CD4-positive, alpha-beta T cell (primary cell): ENCODE results near the gene GDAP1L1. TPM values are rescaled to one million over a fixed set of nuclear protein-coding genes. Genes with fewer than 3 reads are reported as not detected.

Source experiments
- ATAC-seq: fragments of 200-7000 bp; cut with Tn5 transposase; one replicate; pipeline ENCODE4 v1.10.0; 2022; ENCODE audit warnings: mild to moderate bottlenecking; ENCODE audit not compliant: poor library complexity
- CTCF ChIA-PET: fragments of 350-600 bp; sonication (Branson Sonifier 250); formaldehyde crosslinking; loops from one replicate; lab custom pipeline; 2021; ENCODE audit warnings: antibody characterized with exemption, inconsistent platforms; lab: Charles Lee
- POLR2A ChIA-PET: fragments of 350-600 bp; sonication (Branson Sonifier 250); formaldehyde crosslinking; loops from one replicate; lab custom pipeline; 2021; ENCODE audit warnings: antibody characterized with exemption, inconsistent platforms; lab: Charles Lee
- DNase-seq, 14 experiments: peaks; one replicate each; pipeline ENCODE4 v3.0.0-alpha.2; 2013 to 2020; ENCODE audit warnings: mixed read lengths in 2 of 14
- H3K27ac ChIP-seq, 2 donors: one replicate each; pipeline versions ENCODE4 v1.5.1 to v1.7.0; 2013; ENCODE audit warnings: low read length in 2 of 2, low read depth in 1 of 2, mild to moderate bottlenecking in 1 of 2
- H3K27me3 ChIP-seq, 2 experiments: 1 replicate in 1 of 2; 2 replicates in 1 of 2; pipeline versions ENCODE4 v1.6.1 to v1.7.0; 2013; ENCODE audit warnings: low read length in 2 of 2, control low read depth in 1 of 2, mild to moderate bottlenecking in 1 of 2, moderate library complexity in 1 of 2; ENCODE audit not compliant: insufficient read depth in 2 of 2, control insufficient read depth in 1 of 2
- H3K36me3 ChIP-seq: one replicate; pipeline ENCODE4 v1.6.1; 2013; ENCODE audit warnings: low read length, control low read depth; ENCODE audit not compliant: insufficient read depth
- H3K4me1 ChIP-seq: one replicate; pipeline ENCODE4 v1.6.1; 2013; ENCODE audit warnings: low read length, control low read depth; ENCODE audit not compliant: insufficient read depth
- H3K4me3 ChIP-seq: one replicate; pipeline ENCODE4 v1.5.1; 2013; ENCODE audit warnings: mild to moderate bottlenecking, low read length, moderate library complexity
- H3K9me3 ChIP-seq, 2 experiments: 1 replicate in 1 of 2; 2 replicates in 1 of 2; pipeline versions ENCODE4 v1.6.1 to v1.7.0; 2013; ENCODE audit warnings: low read length in 2 of 2, mild to moderate bottlenecking in 2 of 2, control low read depth in 1 of 2, moderate library complexity in 1 of 2; ENCODE audit not compliant: control insufficient read depth in 1 of 2, insufficient read depth in 1 of 2
- H3K27ac Mint-ChIP-seq: one replicate; pipeline ENCODE4 v1.8.0; 2020; ENCODE audit warnings: mixed read lengths
- H3K27me3 Mint-ChIP-seq: one replicate; pipeline ENCODE4 v1.8.0; 2021; ENCODE audit warnings: mixed read lengths
- H3K36me3 Mint-ChIP-seq: one replicate; pipeline ENCODE4 v1.8.0; 2021; ENCODE audit warnings: low read depth, mixed read lengths
- H3K4me1 Mint-ChIP-seq: one replicate; pipeline ENCODE4 v1.8.0; 2021; ENCODE audit warnings: low read depth, mixed read lengths
- H3K4me3 Mint-ChIP-seq: one replicate; pipeline ENCODE4 v1.8.0; 2020; ENCODE audit warnings: mild to moderate bottlenecking, mixed read lengths
- H3K9me3 Mint-ChIP-seq: one replicate; pipeline ENCODE4 v1.8.0; 2020; ENCODE audit warnings: mixed read lengths
- intact Hi-C, 2 experiments: fragments of 100-400 bp; cut with DNase I in 1 of 2; cut with micrococcal nuclease in 1 of 2; formaldehyde crosslinking; loops; one replicate each; pipeline versions ENCODE4 v1.15.1 to v1.9.0; 2023 to 2025; cut with DNase I, micrococcal nuclease
- total RNA-seq, 174 experiments: library from RNA in 2 of 174; stranded (reverse) in 2 of 174; gene quantifications; one replicate each; pipeline ENCODE4 v1.2.3 and lab custom pipeline; 2021 to 2026
- TF ChIP-seq, protein P1 (sequence below): fragments of 200-600 bp; IDR thresholded peaks from one replicate; pipeline ENCODE4 v1.8.0; 2022; ENCODE audit warnings: antibody characterized with exemption, mild to moderate bottlenecking

The GDAP1L1 gene
- total RNA-seq, 2 experiments from 2014 or later, result not detected

DNA sequence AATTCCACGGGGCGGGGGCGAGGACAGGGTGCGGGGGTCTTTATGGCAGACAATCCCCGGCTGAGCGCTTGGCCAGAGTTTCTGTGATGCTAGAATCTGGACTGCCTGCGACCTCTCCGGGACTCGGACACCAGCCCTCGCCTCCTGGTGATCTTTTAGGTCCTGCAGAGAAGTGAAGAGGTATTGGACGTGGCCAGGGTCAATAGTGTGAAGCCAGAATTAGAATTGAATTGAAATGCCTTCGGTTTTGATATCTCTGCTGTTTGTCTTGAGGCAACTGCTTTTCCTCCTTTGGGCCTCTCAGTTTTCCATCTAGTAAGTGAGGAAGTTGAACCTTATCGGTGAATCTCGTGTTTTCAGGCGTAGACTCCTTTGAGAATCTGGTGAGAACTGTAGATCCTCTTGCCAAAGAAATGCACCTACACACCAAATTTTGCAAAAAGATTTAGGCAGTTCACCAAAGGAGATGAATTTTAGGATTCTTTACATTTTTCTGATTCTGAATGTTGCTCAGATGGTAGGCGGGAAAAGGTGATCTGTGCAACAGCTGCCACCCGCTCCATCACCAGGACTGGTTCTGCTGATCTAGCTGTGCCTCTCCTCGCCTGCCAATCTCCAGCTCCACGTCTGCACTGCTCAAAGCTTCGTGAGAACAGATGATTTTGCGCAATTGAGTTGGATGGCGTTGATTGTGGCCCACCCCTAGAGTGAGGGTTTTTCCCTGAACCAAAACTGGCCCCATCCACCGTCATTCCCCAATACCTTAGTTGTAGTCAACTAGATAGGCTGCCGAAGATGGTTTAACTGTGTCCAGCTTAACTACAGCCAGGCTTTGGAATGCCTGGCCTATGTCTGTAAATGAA, 35.7 kb upstream of the GDAP1L1 start:
- Histone ChIP-seq H3K27me3 (no peaks in the 10 kb centered on the region), H3K4me3 (peak overlapping the region; percentile 78), H3K4me1 (peaks cover 29% of the 10 kb centered on the region), H3K9me3 (no peaks in the 10 kb centered on the region), H3K27ac (peak overlapping the region; percentile 95 to 98), H3K36me3 (peaks cover 4% of the 10 kb centered on the region)
- CTCF ChIA-PET, result interaction anchor here (1.1 to 8.5 kb wide), 4 partner anchors 100 to 311 kb away, joined by 3 to 241 read pairs (median 6); partner anchors contain the start of genes FITM2 and SERINC3
- TF ChIP-seq, protein P1, sequence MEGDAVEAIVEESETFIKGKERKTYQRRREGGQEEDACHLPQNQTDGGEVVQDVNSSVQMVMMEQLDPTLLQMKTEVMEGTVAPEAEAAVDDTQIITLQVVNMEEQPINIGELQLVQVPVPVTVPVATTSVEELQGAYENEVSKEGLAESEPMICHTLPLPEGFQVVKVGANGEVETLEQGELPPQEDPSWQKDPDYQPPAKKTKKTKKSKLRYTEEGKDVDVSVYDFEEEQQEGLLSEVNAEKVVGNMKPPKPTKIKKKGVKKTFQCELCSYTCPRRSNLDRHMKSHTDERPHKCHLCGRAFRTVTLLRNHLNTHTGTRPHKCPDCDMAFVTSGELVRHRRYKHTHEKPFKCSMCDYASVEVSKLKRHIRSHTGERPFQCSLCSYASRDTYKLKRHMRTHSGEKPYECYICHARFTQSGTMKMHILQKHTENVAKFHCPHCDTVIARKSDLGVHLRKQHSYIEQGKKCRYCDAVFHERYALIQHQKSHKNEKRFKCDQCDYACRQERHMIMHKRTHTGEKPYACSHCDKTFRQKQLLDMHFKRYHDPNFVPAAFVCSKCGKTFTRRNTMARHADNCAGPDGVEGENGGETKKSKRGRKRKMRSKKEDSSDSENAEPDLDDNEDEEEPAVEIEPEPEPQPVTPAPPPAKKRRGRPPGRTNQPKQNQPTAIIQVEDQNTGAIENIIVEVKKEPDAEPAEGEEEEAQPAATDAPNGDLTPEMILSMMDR, result no peak
- peak overlapping the region; percentile 99 for H3K27ac Mint-ChIP-seq
- H3K27me3 Mint-ChIP-seq, result no peaks in the 10 kb centered on the region
- peaks cover 68% of the 10 kb centered on the region for H3K4me1 Mint-ChIP-seq
- DNase-seq (peak in 3 of 14 experiments; percentile 49 to 67 (median 58)), ATAC-seq (no peak)
- H3K36me3 Mint-ChIP-seq, result peaks cover 55% of the 10 kb centered on the region
- H3K9me3 Mint-ChIP-seq, result no peaks in the 10 kb centered on the region
- H3K4me3 Mint-ChIP-seq, result peak overlapping the region; percentile 92
- intact Hi-C loops, result loop anchor here (2.0 to 10.0 kb wide), 7 partner anchors 266 to 755 kb away; partner anchors contain the start of genes SERINC3 (in 2 of the 2), YWHAB (in 2 of the 2), IFT52 (in 1 of the 2) and SRSF6 (in 1 of the 2)
- POLR2A ChIA-PET, result interaction anchor here (1.4 to 2.9 kb wide), 5 partner anchors 7 to 311 kb away, joined by 5 to 22 read pairs (median 7); partner anchors contain the start of genes FITM2 and SERINC3

DNA sequence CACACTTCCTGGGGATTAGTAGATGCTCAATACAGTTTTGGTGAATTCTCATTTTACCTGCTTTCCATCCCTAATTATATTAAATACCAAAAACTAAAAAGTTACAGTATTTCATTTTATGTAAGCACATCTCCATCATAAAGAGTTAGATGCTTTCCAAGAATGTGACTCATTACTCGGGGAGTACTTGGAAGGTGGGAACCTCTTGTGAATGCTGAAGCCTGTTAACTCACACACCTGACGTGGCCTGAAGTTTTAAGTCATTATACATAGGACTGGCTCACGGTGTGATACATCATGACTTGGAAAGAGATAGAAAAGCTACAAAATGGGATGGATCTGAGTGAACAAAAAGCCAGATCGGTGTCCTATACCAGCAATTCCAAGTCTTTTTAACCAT, 34.3 kb upstream of the GDAP1L1 start:
- peak overlapping the region; percentile 92 for H3K4me3 Mint-ChIP-seq
- TF ChIP-seq, protein P1, result no peak
- Histone ChIP-seq H3K9me3 (no peaks in the 10 kb centered on the region), H3K4me1 (peaks cover 38% of the 10 kb centered on the region), H3K27ac (no peak overlapping the region), H3K36me3 (no peaks in the 10 kb centered on the region), H3K4me3 (no peak overlapping the region), H3K27me3 (no peaks in the 10 kb centered on the region)
- H3K4me1 Mint-ChIP-seq, result peaks cover 65% of the 10 kb centered on the region
- H3K27ac Mint-ChIP-seq, result peak overlapping the region; percentile 99
- CTCF ChIA-PET, result interaction anchor here (0.7 to 8.5 kb wide), 3 partner anchors 17 to 172 kb away, joined by 3 to 241 read pairs (median 7); partner anchors contain the start of gene FITM2
- intact Hi-C loops, result loop anchor here (5.0 to 10.0 kb wide), 5 partner anchors 265 to 675 kb away; partner anchors contain the start of genes YWHAB (in 2 of the 2), IFT52 (in 1 of the 2), SERINC3 (in 1 of the 2) and TTPAL (in 1 of the 2)
- POLR2A ChIA-PET, result interaction anchor here (2.9 to 7.7 kb wide), 2 partner anchors 97 to 98 kb away, joined by 22 to 155 read pairs; partner anchors contain the start of gene FITM2
- no peaks in the 10 kb centered on the region for H3K27me3 Mint-ChIP-seq
- peaks cover 44% of the 10 kb centered on the region for H3K36me3 Mint-ChIP-seq
- DNase-seq (no peak), ATAC-seq (no peak)
- no peaks in the 10 kb centered on the region for H3K9me3 Mint-ChIP-seq

DNA sequence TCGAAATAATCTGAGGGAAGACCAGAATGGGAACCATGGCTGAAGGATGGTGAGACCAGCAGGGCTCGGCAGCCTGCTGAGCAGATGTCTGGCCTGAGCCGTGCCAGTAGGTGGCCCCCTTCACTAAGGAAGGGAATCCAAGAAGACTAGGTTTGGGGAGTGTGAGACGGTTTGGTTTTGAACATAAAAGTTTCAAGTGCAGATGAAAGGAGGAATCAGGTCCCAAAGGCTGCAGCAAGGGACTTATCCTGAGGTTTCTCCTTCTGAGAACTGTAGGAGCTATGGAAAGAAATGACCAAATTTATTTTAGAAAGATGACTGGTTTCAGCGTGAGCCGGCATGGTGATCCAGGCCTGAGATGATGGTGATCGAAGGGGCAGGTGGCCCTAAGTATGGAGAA, 32.0 kb upstream of the GDAP1L1 start:
- TF ChIP-seq, protein P1, result peak; percentile 93
- ATAC-seq, result peak; percentile 13
- Mint-ChIP-seq H3K4me3 (peak overlapping the region; percentile 35), H3K9me3 (no peaks in the 10 kb centered on the region), H3K27me3 (no peaks in the 10 kb centered on the region), H3K27ac (peak overlapping the region; percentile 82), H3K4me1 (peaks cover 65% of the 10 kb centered on the region), H3K36me3 (peaks cover 23% of the 10 kb centered on the region)
- Histone ChIP-seq H3K4me3 (no peak overlapping the region), H3K36me3 (no peaks in the 10 kb centered on the region), H3K27me3 (no peaks in the 10 kb centered on the region), H3K4me1 (peaks cover 48% of the 10 kb centered on the region), H3K9me3 (no peaks in the 10 kb centered on the region), H3K27ac (no peak overlapping the region)
- intact Hi-C loops, result loop anchor here (1.0 to 10.0 kb wide), 8 partner anchors 173 to 652 kb away; partner anchors contain the start of genes IFT52 (in 1 of the 2) and SERINC3 (in 1 of the 2)
- ChIA-PET CTCF (interaction anchor here (3.5 to 8.5 kb wide), 2 partner anchors 57 to 98 kb away, joined by 10 to 241 read pairs; partner anchors contain the start of gene FITM2), POLR2A (interaction anchor here (0.7 to 7.7 kb wide), 2 partner anchors 95 to 841 kb away, joined by 3 to 155 read pairs; partner anchors contain the start of gene FITM2)
- DNase-seq, result peak; percentile 65 to 87 (median 76)
